ENCODE measurements around the gene SLC16A11.

The SLC16A11 gene

GRCh38 chr17:7002288-7003047, 41.4 kb downstream of the SLC16A11 start:
- Histone ChIP-seq H3K4ac (ENCODE audit: low read depth, low read length) (no peak overlapping the region), H3K4me3 (ENCODE audit: low read depth, low read length) (no peak overlapping the region), H3K9ac (ENCODE audit: low read length) (no peak overlapping the region), H3K4me2 (ENCODE audit: low read length) (no peak overlapping the region), H2BK120ac (ENCODE audit: insufficient read depth, low read length, poor library complexity) (no peak overlapping the region), H2AK5ac (ENCODE audit: low read length) (no peak overlapping the region), H3K18ac (ENCODE audit: low read length) (no peak overlapping the region), H4K12ac (ENCODE audit: low read depth, low read length) (no peak overlapping the region), H3K9me3 (ENCODE audit: insufficient read depth, low read depth, low read length) (no peaks in the 10 kb centered on the region), H4K91ac (ENCODE audit: low read depth, low read length) (no peak overlapping the region), H4K8ac (ENCODE audit: low read depth, low read length) (no peak overlapping the region), H3K23ac (ENCODE audit: low read length) (no peak overlapping the region), H3K79me2 (ENCODE audit: control insufficient read depth, insufficient read depth, low read length, poor library complexity) (no peaks in the 10 kb centered on the region), H3K4me1 (ENCODE audit: control insufficient read depth in 1 of 2, insufficient read depth in 2 of 2, low read length in 2 of 2) (no peaks in the 10 kb centered on the region), H3K79me1 (ENCODE audit: low read length) (no peaks in the 10 kb centered on the region), H3K36me3 (ENCODE audit: control insufficient read depth in 1 of 2, insufficient read depth in 2 of 2, low read length in 2 of 2) (peaks cover 34 to 35% of the 10 kb centered on the region in 2 experiments), H2BK5ac (ENCODE audit: low read depth, low read length, poor library complexity) (no peak overlapping the region), H3K27me3 (ENCODE audit: insufficient read depth, low read length) (no peaks in the 10 kb centered on the region), H2BK12ac (ENCODE audit: low read length) (no peak overlapping the region), H2AFZ (ENCODE audit: insufficient read depth, low read length, poor library complexity) (no peak overlapping the region), H3K14ac (ENCODE audit: low read length) (no peak overlapping the region), H3K27ac (ENCODE audit: low read depth, low read length) (no peak overlapping the region)
- WGBS (ENCODE audit: extremely low coverage, insufficient coverage, insufficient read length), result no CpG with 5 or more reads among the region's 6 CpGs
- DNase-seq, result no peak

GRCh38 chr17:7001318-7001961, 42.5 kb downstream of the SLC16A11 start:
- no CpG with 5 or more reads among the region's 10 CpGs for WGBS (ENCODE audit: extremely low coverage, insufficient coverage, insufficient read length)
- H3K14ac ChIP-seq (ENCODE audit: low read length), result no peak overlapping the region
- H3K27me3 ChIP-seq (ENCODE audit: insufficient read depth, low read length), result no peaks in the 10 kb centered on the region
- H3K4me1 ChIP-seq (ENCODE audit: control insufficient read depth in 1 of 2, insufficient read depth in 2 of 2, low read length in 2 of 2), result no peaks in the 10 kb centered on the region
- no peaks in the 10 kb centered on the region for H3K9me3 ChIP-seq (ENCODE audit: insufficient read depth, low read depth, low read length)
- no peak overlapping the region for H3K4me2 ChIP-seq (ENCODE audit: low read length)
- H3K79me1 ChIP-seq (ENCODE audit: low read length), result no peaks in the 10 kb centered on the region
- no peak overlapping the region for H2BK5ac ChIP-seq (ENCODE audit: low read depth, low read length, poor library complexity)
- DNase-seq, result peak in 1 of 2 donors; percentile 40
- H4K91ac ChIP-seq (ENCODE audit: low read depth, low read length), result no peak overlapping the region
- H3K36me3 ChIP-seq (ENCODE audit: control insufficient read depth in 1 of 2, insufficient read depth in 2 of 2, low read length in 2 of 2), result peaks cover 35 to 40% of the 10 kb centered on the region in 2 experiments
- H2BK120ac ChIP-seq (ENCODE audit: insufficient read depth, low read length, poor library complexity), result no peak overlapping the region
- H3K79me2 ChIP-seq (ENCODE audit: control insufficient read depth, insufficient read depth, low read length, poor library complexity), result no peaks in the 10 kb centered on the region
- H3K18ac ChIP-seq (ENCODE audit: low read length), result no peak overlapping the region
- H2AFZ ChIP-seq (ENCODE audit: insufficient read depth, low read length, poor library complexity), result no peak overlapping the region
- H3K4ac ChIP-seq (ENCODE audit: low read depth, low read length), result no peak overlapping the region
- H3K27ac ChIP-seq (ENCODE audit: low read depth, low read length), result no peak overlapping the region
- H4K12ac ChIP-seq (ENCODE audit: low read depth, low read length), result no peak overlapping the region
- no peak overlapping the region for H2AK5ac ChIP-seq (ENCODE audit: low read length)
- H3K23ac ChIP-seq (ENCODE audit: low read length), result no peak overlapping the region
- H3K9ac ChIP-seq (ENCODE audit: low read length), result no peak overlapping the region
- no peak overlapping the region for H2BK12ac ChIP-seq (ENCODE audit: low read length)
- no peak overlapping the region for H3K4me3 ChIP-seq (ENCODE audit: low read depth, low read length)
- no peak overlapping the region for H4K8ac ChIP-seq (ENCODE audit: low read depth, low read length)

GRCh38 chr17:6998855-6999508, 44.9 kb downstream of the SLC16A11 start:
- H3K27me3 ChIP-seq (ENCODE audit: insufficient read depth, low read length), result no peaks in the 10 kb centered on the region
- no peak overlapping the region for H3K4ac ChIP-seq (ENCODE audit: low read depth, low read length)
- H4K12ac ChIP-seq (ENCODE audit: low read depth, low read length), result no peak overlapping the region
- no peak overlapping the region for H2AK5ac ChIP-seq (ENCODE audit: low read length)
- no CpG with 5 or more reads among the region's 11 CpGs for WGBS (ENCODE audit: extremely low coverage, insufficient coverage, insufficient read length)
- H2BK120ac ChIP-seq (ENCODE audit: insufficient read depth, low read length, poor library complexity), result no peak overlapping the region
- no peak overlapping the region for H3K23ac ChIP-seq (ENCODE audit: low read length)
- H4K8ac ChIP-seq (ENCODE audit: low read depth, low read length), result no peak overlapping the region
- H2BK5ac ChIP-seq (ENCODE audit: low read depth, low read length, poor library complexity), result no peak overlapping the region
- peaks cover 9% of the 10 kb centered on the region in 2 experiments for H3K4me1 ChIP-seq (ENCODE audit: control insufficient read depth in 1 of 2, insufficient read depth in 2 of 2, low read length in 2 of 2)
- no peak overlapping the region for H3K14ac ChIP-seq (ENCODE audit: low read length)
- peaks cover 33 to 40% of the 10 kb centered on the region in 2 experiments for H3K36me3 ChIP-seq (ENCODE audit: control insufficient read depth in 1 of 2, insufficient read depth in 2 of 2, low read length in 2 of 2)
- H3K4me3 ChIP-seq (ENCODE audit: low read depth, low read length), result no peak overlapping the region
- no peak overlapping the region for H2AFZ ChIP-seq (ENCODE audit: insufficient read depth, low read length, poor library complexity)
- H4K91ac ChIP-seq (ENCODE audit: low read depth, low read length), result no peak overlapping the region
- H3K9me3 ChIP-seq (ENCODE audit: insufficient read depth, low read depth, low read length), result no peaks in the 10 kb centered on the region
- H2BK12ac ChIP-seq (ENCODE audit: low read length), result no peak overlapping the region
- no peak overlapping the region for H3K27ac ChIP-seq (ENCODE audit: low read depth, low read length)
- DNase-seq, result no peak
- no peaks in the 10 kb centered on the region for H3K79me1 ChIP-seq (ENCODE audit: low read length)
- no peak overlapping the region for H3K18ac ChIP-seq (ENCODE audit: low read length)
- no peak overlapping the region for H3K9ac ChIP-seq (ENCODE audit: low read length)
- no peaks in the 10 kb centered on the region for H3K79me2 ChIP-seq (ENCODE audit: control insufficient read depth, insufficient read depth, low read length, poor library complexity)
- no peak overlapping the region for H3K4me2 ChIP-seq (ENCODE audit: low read length)

GRCh38 chr17:6997171-6997570, 46.7 kb downstream of the SLC16A11 start:
- Histone ChIP-seq H3K4me2 (ENCODE audit: low read length) (no peak overlapping the region), H4K8ac (ENCODE audit: low read depth, low read length) (no peak overlapping the region), H2BK120ac (ENCODE audit: insufficient read depth, low read length, poor library complexity) (no peak overlapping the region), H4K91ac (ENCODE audit: low read depth, low read length) (no peak overlapping the region), H3K79me1 (ENCODE audit: low read length) (no peaks in the 10 kb centered on the region), H3K27me3 (ENCODE audit: insufficient read depth, low read length) (no peaks in the 10 kb centered on the region), H3K23ac (ENCODE audit: low read length) (no peak overlapping the region), H3K14ac (ENCODE audit: low read length) (no peak overlapping the region), H3K9me3 (ENCODE audit: insufficient read depth, low read depth, low read length) (no peaks in the 10 kb centered on the region), H3K4me1 (ENCODE audit: control insufficient read depth in 1 of 2, insufficient read depth in 2 of 2, low read length in 2 of 2) (peaks cover 9% of the 10 kb centered on the region in 2 experiments), H2AFZ (ENCODE audit: insufficient read depth, low read length, poor library complexity) (no peak overlapping the region), H4K12ac (ENCODE audit: low read depth, low read length) (no peak overlapping the region), H3K4me3 (ENCODE audit: low read depth, low read length) (no peak overlapping the region), H2BK5ac (ENCODE audit: low read depth, low read length, poor library complexity) (no peak overlapping the region), H2AK5ac (ENCODE audit: low read length) (no peak overlapping the region), H2BK12ac (ENCODE audit: low read length) (no peak overlapping the region), H3K36me3 (ENCODE audit: control insufficient read depth in 1 of 2, insufficient read depth in 2 of 2, low read length in 2 of 2) (peaks cover 31% of the 10 kb centered on the region in 2 experiments), H3K4ac (ENCODE audit: low read depth, low read length) (no peak overlapping the region), H3K18ac (ENCODE audit: low read length) (no peak overlapping the region), H3K9ac (ENCODE audit: low read length) (no peak overlapping the region), H3K79me2 (ENCODE audit: control insufficient read depth, insufficient read depth, low read length, poor library complexity) (no peaks in the 10 kb centered on the region), H3K27ac (ENCODE audit: low read depth, low read length) (no peak overlapping the region)
- WGBS (ENCODE audit: extremely low coverage, insufficient coverage, insufficient read length), result no CpG with 5 or more reads among the region's 8 CpGs
- no peak for DNase-seq

Data from trophoblast cell (in vitro differentiated cells and primary cell).